Measurements from ENCODE around the gene TRIM77.
"Not testable (repeated sequence)": the region's sequence is repeated elsewhere in the genome, so short reads cannot be mapped to it uniquely, and the experiment has no call there.

GRCh38 chr11:89669993-89670669 is 40.0 kb upstream of the TRIM77 start:
- TF ChIP-seq CTCF (IDR thresholded peaks at IDR 0.05); EZH2 (IDR thresholded peaks at IDR 0.05; ENCODE audit: borderline replicate concordance, insufficient read depth, low read depth, low read length, poor library complexity, severe bottlenecking): not testable (repeated sequence)
